Measurements from ENCODE around the gene TNRC18. TPM values are rescaled to one million over a fixed set of nuclear protein-coding genes. Genes with fewer than 3 reads are reported as not detected.

TNRC18 gene
- total and polyA plus RNA-seq, 9 of the 15 experiments (the other 6 are each of a cell fraction or from before 2014, with no cell fraction given): 0.03 to 43.2 (median 18.0) TPM

GRCh38 chr7:5282543-5283316 lies 140.9 kb downstream of the TNRC18 start, which contains the start of gene SLC29A4:
Gene SLC29A4 (plus strand): TSS chr7:5282943. CDS start chr7:5287817, 4,874 bp downstream.
- WGBS (ENCODE audit: insufficient coverage, low coverage, missing lambda C conversion rate): no CpG with 5 or more reads among the region's 69 CpGs
- ATAC-seq: peak; percentile 79
- Histone ChIP-seq H3K27me3 (ENCODE audit: control insufficient read depth in 2 of 2, insufficient read depth in 2 of 2, low read length in 2 of 2) (peaks cover 3 to 9% of the 10 kb centered on the region in 2 experiments; a peak in 3 of 5 replicates), H3K9me1 (ENCODE audit: control insufficient read depth, insufficient read depth, low read length) (no peaks in the 10 kb centered on the region), H3K9me3 (replicated peaks; ENCODE audit: control insufficient read depth, insufficient read depth, low read depth, low read length) (no peaks in the 10 kb centered on the region), H3K4me2 (ENCODE audit: insufficient read depth, low read length) (no peak within 1 kb of the TSS), H2AFZ (ENCODE audit: low read depth, low read length) (no peak within 1 kb of the TSS), H3K36me3 (ENCODE audit: control insufficient read depth, insufficient read depth, low read length) (no peaks in the 10 kb centered on the region), H3K4me3 (peak within 1 kb of the TSS; percentile 31), H4K20me1 (replicated peaks; ENCODE audit: control insufficient read depth, insufficient read depth, low read length) (no peaks in the 10 kb centered on the region), H3K9ac (ENCODE audit: insufficient read depth in 1 of 2, low read depth in 2 of 2, low read length in 2 of 2) (peak within 1 kb of the TSS in 1 of 2 experiments; percentile 52; a peak in 2 of 4 replicates), H3K27ac (ENCODE audit: extremely low read depth, low read depth, low read length) (no peak within 1 kb of the TSS), H3K79me2 (ENCODE audit: control insufficient read depth, insufficient read depth, low read length) (no peaks in the 10 kb centered on the region), H3K4me1 (replicated peaks in 1 of 2; ENCODE audit: control insufficient read depth in 2 of 2, insufficient read depth in 2 of 2, low read length in 2 of 2) (peaks cover 0 to 18% of the 10 kb centered on the region in 2 experiments; a peak in 2 of 5 replicates)
- in situ Hi-C loops (cut with MboI): no loop called here
- no TSS peak for BruUV-seq (replicated peaks)
- no peak for FAIRE-seq
- CTCF ChIA-PET (ENCODE audit: low intra/inter-chr PET ratio): interaction anchor here (0.6 kb wide), 1 partner anchor 75 kb away, joined by 3 read pairs; no protein-coding TSS in a partner anchor
- intact Hi-C loops (cut with micrococcal nuclease): no loop called here
- DNase-seq (ENCODE audit: extremely low read depth in 1 of 4, low spot score in 3 of 4): peak; percentile 55 to 73 (median 68)
- POLR2A ChIA-PET: no interaction called here
- TF ChIP-seq, protein P1, sequence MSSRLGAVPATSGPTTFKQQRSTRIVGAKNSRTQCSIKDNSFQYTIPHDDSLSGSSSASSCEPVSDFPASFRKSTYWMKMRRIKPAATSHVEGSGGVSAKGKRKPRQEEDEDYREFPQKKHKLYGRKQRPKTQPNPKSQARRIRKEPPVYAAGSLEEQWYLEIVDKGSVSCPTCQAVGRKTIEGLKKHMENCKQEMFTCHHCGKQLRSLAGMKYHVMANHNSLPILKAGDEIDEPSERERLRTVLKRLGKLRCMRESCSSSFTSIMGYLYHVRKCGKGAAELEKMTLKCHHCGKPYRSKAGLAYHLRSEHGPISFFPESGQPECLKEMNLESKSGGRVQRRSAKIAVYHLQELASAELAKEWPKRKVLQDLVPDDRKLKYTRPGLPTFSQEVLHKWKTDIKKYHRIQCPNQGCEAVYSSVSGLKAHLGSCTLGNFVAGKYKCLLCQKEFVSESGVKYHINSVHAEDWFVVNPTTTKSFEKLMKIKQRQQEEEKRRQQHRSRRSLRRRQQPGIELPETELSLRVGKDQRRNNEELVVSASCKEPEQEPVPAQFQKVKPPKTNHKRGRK (tag; IDR thresholded peaks at IDR 0.05): peak; percentile 53; the same call in 1 of the 2 replicates
- TF ChIP-seq TRIM24 (IDR thresholded peaks at IDR 0.05): no peak
- TF ChIP-seq PHF8 (IDR thresholded peaks at IDR 0.05; ENCODE audit: borderline replicate concordance, low read length): peak; percentile 15; the same call in 1 of the 2 replicates
- peak; percentile 25; the same call in 1 of the 2 replicates for TF ChIP-seq EGR1 (conservative IDR thresholded peaks at IDR 0.05)
- TF ChIP-seq DPF2 (IDR thresholded peaks at IDR 0.05): 0 out of 2 replicates have a peak, but pooled peaks have one; percentile 24
- TF ChIP-seq, protein P2, sequence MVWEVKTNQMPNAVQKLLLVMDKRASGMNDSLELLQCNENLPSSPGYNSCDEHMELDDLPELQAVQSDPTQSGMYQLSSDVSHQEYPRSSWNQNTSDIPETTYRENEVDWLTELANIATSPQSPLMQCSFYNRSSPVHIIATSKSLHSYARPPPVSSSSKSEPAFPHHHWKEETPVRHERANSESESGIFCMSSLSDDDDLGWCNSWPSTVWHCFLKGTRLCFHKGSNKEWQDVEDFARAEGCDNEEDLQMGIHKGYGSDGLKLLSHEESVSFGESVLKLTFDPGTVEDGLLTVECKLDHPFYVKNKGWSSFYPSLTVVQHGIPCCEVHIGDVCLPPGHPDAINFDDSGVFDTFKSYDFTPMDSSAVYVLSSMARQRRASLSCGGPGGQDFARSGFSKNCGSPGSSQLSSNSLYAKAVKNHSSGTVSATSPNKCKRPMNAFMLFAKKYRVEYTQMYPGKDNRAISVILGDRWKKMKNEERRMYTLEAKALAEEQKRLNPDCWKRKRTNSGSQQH (CRISPR knock-in tag; IDR thresholded peaks at IDR 0.05): no peak
- TF ChIP-seq, protein P3, sequence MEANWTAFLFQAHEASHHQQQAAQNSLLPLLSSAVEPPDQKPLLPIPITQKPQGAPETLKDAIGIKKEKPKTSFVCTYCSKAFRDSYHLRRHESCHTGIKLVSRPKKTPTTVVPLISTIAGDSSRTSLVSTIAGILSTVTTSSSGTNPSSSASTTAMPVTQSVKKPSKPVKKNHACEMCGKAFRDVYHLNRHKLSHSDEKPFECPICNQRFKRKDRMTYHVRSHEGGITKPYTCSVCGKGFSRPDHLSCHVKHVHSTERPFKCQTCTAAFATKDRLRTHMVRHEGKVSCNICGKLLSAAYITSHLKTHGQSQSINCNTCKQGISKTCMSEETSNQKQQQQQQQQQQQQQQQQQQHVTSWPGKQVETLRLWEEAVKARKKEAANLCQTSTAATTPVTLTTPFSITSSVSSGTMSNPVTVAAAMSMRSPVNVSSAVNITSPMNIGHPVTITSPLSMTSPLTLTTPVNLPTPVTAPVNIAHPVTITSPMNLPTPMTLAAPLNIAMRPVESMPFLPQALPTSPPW (CRISPR knock-in tag; IDR thresholded peaks at IDR 0.05): peak; percentile 82
- 0 out of 2 replicates have a peak, but pooled peaks have one; percentile 42 for TF ChIP-seq EHMT2 (IDR thresholded peaks at IDR 0.05)
- no peak for TF ChIP-seq ZNF316 (IDR thresholded peaks at IDR 0.05)
- TF ChIP-seq GATAD2A (IDR thresholded peaks at IDR 0.05): peak; percentile 85; the same call in 1 of the 2 replicates
- peak in 1 of 2 experiments; percentile 55; a peak in 2 of 4 replicates for TF ChIP-seq HDAC1 (IDR thresholded peaks at IDR 0.05)
- peak; percentile 96 for TF ChIP-seq ZNF263 (CRISPR knock-in tag; IDR thresholded peaks at IDR 0.05; ENCODE audit: borderline replicate concordance)
- no peak for TF ChIP-seq SP1 (CRISPR knock-in tag; IDR thresholded peaks at IDR 0.05)
- no peak for TF ChIP-seq CREBBP (IDR thresholded peaks at IDR 0.05; ENCODE audit: low read depth, low read length)
- peak in 1 of 2 experiments; percentile 21; a peak in 1 of 4 replicates for TF ChIP-seq MLLT1 (IDR thresholded peaks at IDR 0.05)
